HCT116 (cell line): ENCODE measurements around the gene PLCD3. TPM values are rescaled to one million over a fixed set of nuclear protein-coding genes. Genes with fewer than 3 reads are reported as not detected.

ENCODE experiments used
- ATAC-seq: fragments of 200-7000 bp; cut with Tn5 transposase; 2 replicates; pipeline ENCODE4 v1.9.1; 2020; ENCODE audit warnings: mild to moderate bottlenecking, moderate library complexity
- BruUV-seq: library from RNA; stranded (reverse); fragments of 400-500 nt; replicated peaks from 2 replicates; lab custom pipeline; 2021; lab: Mats Ljungman, UMichigan
- CTCF ChIA-PET: fragments of 300-600 bp; sonication (Branson Sonifier 250); formaldehyde crosslinking; loops from one replicate; lab custom pipeline; 2021; ENCODE audit warnings: antibody characterized with exemption; lab: Charles Lee
- POLR2A ChIA-PET: fragments of 300-600, 350-600 bp; sonication (Branson Sonifier 250); formaldehyde crosslinking; loops from one replicate; lab custom pipeline; 2021; ENCODE audit warnings: antibody characterized with exemption; lab: Charles Lee
- RAD21 ChIA-PET, 2 experiments: fragments of 300-600 bp; sonication (Branson Sonifier 250); formaldehyde crosslinking; loops; one replicate each; lab custom pipeline; 2023; ENCODE audit warnings: low total read pairs in 2 of 2; ENCODE audit not compliant: uncharacterized antibody in 2 of 2, unreplicated experiment in 2 of 2, low non-redundant PET in 1 of 2; lab: Charles Lee
- DNase-seq: peaks from one replicate; pipeline ENCODE4 v3.0.0-alpha.2; 2010; ENCODE audit warnings: low read depth, low spot score
- H2AFZ ChIP-seq: fragments of 200-600 bp; shearing (Covaris generic), sonication (generic); 2 replicates; pipeline ENCODE4 v1.6.1; 2017; ENCODE audit warnings: low read depth, mixed run types, mixed read lengths, antibody characterized with exemption, low read length; ENCODE audit not compliant: poor library complexity, severe bottlenecking
- H3K27ac ChIP-seq: 2 replicates; pipeline ENCODE4 v1.5.1; 2012; ENCODE audit warnings: low read depth, low read length
- H3K27me3 ChIP-seq: fragments of 200-600 bp; sonication (generic); 2 replicates; pipeline ENCODE4 v1.6.1; 2016; ENCODE audit warnings: mixed run types, low read length, mixed read lengths; ENCODE audit not compliant: insufficient read depth
- H3K36me3 ChIP-seq, 2 experiments: fragments of 200-500 bp in 1 of 2; fragments of 200-600 bp in 1 of 2; sonication (Bioruptor generic) in 1 of 2; sonication (generic) in 1 of 2; 2 replicates each; pipeline versions ENCODE4 v1.5.1 to v1.6.1; 2014 to 2016; ENCODE audit warnings: low read length in 2 of 2, inconsistent platforms in 1 of 2, mixed read lengths in 1 of 2, mixed run types in 1 of 2; ENCODE audit not compliant: insufficient read depth in 2 of 2, control insufficient read depth in 1 of 2
- H3K4me1 ChIP-seq, 2 experiments: fragments of 200-600 bp in 1 of 2; sonication (generic) in 1 of 2; 2 replicates each; pipeline versions ENCODE4 v1.5.1 to v1.6.1; 2012 to 2017; ENCODE audit warnings: low read length in 2 of 2, inconsistent platforms in 1 of 2, mild to moderate bottlenecking in 1 of 2, mixed read lengths in 1 of 2, mixed run types in 1 of 2, moderate library complexity in 1 of 2; ENCODE audit not compliant: insufficient read depth in 2 of 2, control insufficient read depth in 1 of 2
- H3K4me2 ChIP-seq: fragments of 200-600 bp; sonication (generic); 2 replicates; pipeline ENCODE4 v1.6.1; 2017; ENCODE audit warnings: mixed run types, low read length, mixed read lengths
- H3K4me3 ChIP-seq, 2 experiments: fragments of 200-600 bp in 1 of 2; sonication (generic) in 1 of 2; replicated peaks in 1 of 2; 2 replicates each; pipeline ENCODE4 v1.5.1; 2011 to 2016; ENCODE audit warnings: low read length in 2 of 2, control low read depth in 1 of 2, low read depth in 1 of 2, mild to moderate bottlenecking in 1 of 2, mixed read lengths in 1 of 2, mixed run types in 1 of 2
- H3K79me2 ChIP-seq: fragments of 200-600 bp; sonication (generic); 2 replicates; pipeline ENCODE4 v1.6.1; 2017; ENCODE audit warnings: mild to moderate bottlenecking, mixed run types, low read length, moderate library complexity, mixed read lengths; ENCODE audit not compliant: insufficient read depth
- H3K9ac ChIP-seq: fragments of 200-600 bp; sonication (generic); 2 replicates; pipeline ENCODE4 v1.6.1; 2016; ENCODE audit warnings: low read length, mixed read lengths
- H3K9me2 ChIP-seq: fragments of 200-600 bp; sonication (generic), shearing (Covaris generic); 2 replicates; pipeline ENCODE4 v1.6.1; 2017; ENCODE audit warnings: mixed run types, mild to moderate bottlenecking, moderate library complexity; ENCODE audit not compliant: insufficient read depth
- H3K9me3 ChIP-seq, 2 experiments: fragments of 200-500 bp in 1 of 2; fragments of 200-600 bp in 1 of 2; sonication (Bioruptor generic) in 1 of 2; sonication (generic) in 1 of 2; 2 replicates each; pipeline ENCODE4 v1.6.1; 2014 to 2017; ENCODE audit warnings: low read length in 2 of 2, mixed read lengths in 2 of 2, inconsistent platforms in 1 of 2, low read depth in 1 of 2, mild to moderate bottlenecking in 1 of 2, mixed run types in 1 of 2, moderate library complexity in 1 of 2; ENCODE audit not compliant: control insufficient read depth in 1 of 2, insufficient read depth in 1 of 2
- H4K20me1 ChIP-seq: fragments of 200-600 bp; sonication (generic), shearing (Covaris generic); 2 replicates; pipeline ENCODE4 v1.6.1; 2017; ENCODE audit warnings: mixed run types, mild to moderate bottlenecking, moderate library complexity; ENCODE audit not compliant: insufficient read depth
- CBX3 ChIP-seq: IDR thresholded peaks from 2 replicates; pipeline ENCODE4 v1.6.1; 2012; ENCODE audit warnings: low read depth
- EGR1 ChIP-seq: IDR thresholded peaks from 2 replicates; pipeline ENCODE4 v1.6.1; 2012; ENCODE audit warnings: low read depth
- ELF1 ChIP-seq: IDR thresholded peaks from 2 replicates; pipeline ENCODE4 v1.6.1; 2012; ENCODE audit warnings: low read depth, borderline replicate concordance
- EZH2 ChIP-seq: fragments of 200-600 bp; sonication (generic); IDR thresholded peaks from 2 replicates; pipeline ENCODE4 v1.6.1; 2017; ENCODE audit warnings: antibody characterized with exemption, mixed run types
- JUND ChIP-seq: IDR thresholded peaks from 2 replicates; pipeline ENCODE4 v1.6.1; 2012
- TCF7L2 ChIP-seq: IDR thresholded peaks from 2 replicates; pipeline ENCODE4 v1.7.0; 2011; ENCODE audit warnings: borderline replicate concordance, inconsistent platforms; ENCODE audit not compliant: insufficient read depth, insufficient read length; ENCODE audit errors: extremely low read depth
- YY1 ChIP-seq: IDR thresholded peaks from 2 replicates; pipeline ENCODE4 v1.6.1; 2011; ENCODE audit warnings: low read length, low read depth, moderate library complexity, mild to moderate bottlenecking; ENCODE audit not compliant: insufficient replicate concordance; ENCODE audit errors: extremely low read depth
- ZNF274 ChIP-seq: fragments of 200-500 bp; sonication (Bioruptor generic); IDR thresholded peaks from 2 replicates; pipeline ENCODE4 v1.6.1; 2014; ENCODE audit warnings: mild to moderate bottlenecking, low read depth, low read length, inconsistent platforms
- intact Hi-C: fragments of 100-400 bp; cut with micrococcal nuclease; formaldehyde crosslinking; loops from 2 replicates; pipeline ENCODE4 v1.10.0; 2022
- total RNA-seq: library from RNA; stranded (reverse); gene quantifications from one replicate; pipeline ENCODE4 v1.2.1, GENCODE V29; 2021; ENCODE audit not compliant: unreplicated experiment
- TF ChIP-seq, protein P1 (sequence below): IDR thresholded peaks from 2 replicates; pipeline ENCODE4 v1.6.1; 2012
- TF ChIP-seq, protein P2 (sequence below), 3 experiments: fragments of 200-600 bp in 1 of 3; sonication (generic) in 1 of 3; IDR thresholded peaks in 2 of 3; conservative IDR thresholded peaks in 1 of 3; 2 replicates each; pipeline ENCODE4 v1.5.1; 2012 to 2017; ENCODE audit warnings: low read depth in 2 of 3, low read length in 2 of 3, antibody characterized with exemption in 1 of 3, borderline replicate concordance in 1 of 3, control low read depth in 1 of 3, mild to moderate bottlenecking in 1 of 3, mixed read lengths in 1 of 3, mixed run types in 1 of 3, moderate library complexity in 1 of 3; ENCODE audit not compliant: insufficient read depth in 1 of 3
- TF ChIP-seq, protein P3 (sequence below): IDR thresholded peaks from 2 replicates; pipeline ENCODE4 v1.6.1; 2012

Gene PLCD3
- total RNA-seq, 1 experiment from 2014 or later = 197 TPM

DNA sequence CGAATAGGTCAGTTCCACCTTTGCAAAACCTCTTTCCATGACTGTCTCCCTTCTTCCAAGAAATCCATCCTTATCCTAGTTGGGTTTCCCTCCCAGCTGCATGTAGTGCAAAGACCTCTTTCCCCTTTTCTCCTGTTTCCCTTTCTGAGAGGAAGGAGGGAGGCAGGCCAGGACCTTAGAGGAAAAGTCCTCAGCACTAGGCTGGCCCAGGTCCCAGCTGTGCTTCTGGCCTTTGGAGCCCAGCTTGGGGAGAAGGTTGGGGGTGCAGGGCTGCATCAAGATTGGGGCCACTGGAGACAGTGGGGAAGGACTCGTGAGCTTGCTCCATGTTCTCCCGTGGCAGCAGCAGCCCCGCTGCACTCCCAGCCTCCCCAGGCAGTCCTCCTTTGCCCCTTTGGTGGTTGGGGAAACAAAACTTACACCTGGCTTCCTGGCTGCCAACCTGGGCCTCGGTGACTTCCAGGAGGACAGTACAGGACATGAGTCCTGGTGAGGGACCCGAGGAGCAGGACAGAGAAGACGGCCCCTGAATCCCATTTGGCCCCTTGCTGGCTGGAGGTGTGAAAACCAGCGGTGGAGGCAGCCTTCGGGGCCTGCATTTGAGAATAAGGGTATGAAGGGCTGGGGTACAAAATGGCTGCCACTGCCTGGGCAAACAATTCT, 29.8 kb upstream of the PLCD3 start:
- Histone ChIP-seq H3K27ac (peak overlapping the region; percentile 70), H2AFZ (no peak overlapping the region), H3K4me1 (peaks cover 23 to 35% of the 10 kb centered on the region in 2 experiments), H4K20me1 (no peaks in the 10 kb centered on the region), H3K4me2 (peak overlapping the region; percentile 92), H3K4me3 (peak overlapping the region; percentile 89 to 97), H3K9ac (peak overlapping the region; percentile 99), H3K27me3 (no peaks in the 10 kb centered on the region), H3K79me2 (peaks cover 29% of the 10 kb centered on the region), H3K36me3 (no peaks in the 10 kb centered on the region), H3K9me3 (no peaks in the 10 kb centered on the region), H3K9me2 (no peaks in the 10 kb centered on the region)
- TF ChIP-seq YY1 (peak; percentile 50), EZH2 (no peak)
- TF ChIP-seq, protein P1, sequence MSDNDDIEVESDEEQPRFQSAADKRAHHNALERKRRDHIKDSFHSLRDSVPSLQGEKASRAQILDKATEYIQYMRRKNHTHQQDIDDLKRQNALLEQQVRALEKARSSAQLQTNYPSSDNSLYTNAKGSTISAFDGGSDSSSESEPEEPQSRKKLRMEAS = no peak
- ChIA-PET RAD21 (interaction anchor here (0.9 to 2.1 kb wide), 4 partner anchors 10 to 36 kb away, joined by 3 to 6 read pairs (median 5); partner anchors contain the start of gene HEXIM1 (in 1 of the 2)), CTCF (interaction anchor here (1.5 to 2.4 kb wide), 5 partner anchors 10 to 36 kb away, joined by 9 to 25 read pairs (median 15); partner anchors contain the start of genes ACBD4 and HEXIM1), POLR2A (interaction anchor here (0.8 to 7.0 kb wide), 6 partner anchors 10 to 45 kb away, joined by 3 to 258 read pairs (median 18); partner anchors contain the start of gene HEXIM1)
- ATAC-seq (peak; percentile 2; the same call in 1 of the 2 replicates), DNase-seq (no peak)
- intact Hi-C loops = no loop called here
- TSS peak; percentile 50 for BruUV-seq

DNA sequence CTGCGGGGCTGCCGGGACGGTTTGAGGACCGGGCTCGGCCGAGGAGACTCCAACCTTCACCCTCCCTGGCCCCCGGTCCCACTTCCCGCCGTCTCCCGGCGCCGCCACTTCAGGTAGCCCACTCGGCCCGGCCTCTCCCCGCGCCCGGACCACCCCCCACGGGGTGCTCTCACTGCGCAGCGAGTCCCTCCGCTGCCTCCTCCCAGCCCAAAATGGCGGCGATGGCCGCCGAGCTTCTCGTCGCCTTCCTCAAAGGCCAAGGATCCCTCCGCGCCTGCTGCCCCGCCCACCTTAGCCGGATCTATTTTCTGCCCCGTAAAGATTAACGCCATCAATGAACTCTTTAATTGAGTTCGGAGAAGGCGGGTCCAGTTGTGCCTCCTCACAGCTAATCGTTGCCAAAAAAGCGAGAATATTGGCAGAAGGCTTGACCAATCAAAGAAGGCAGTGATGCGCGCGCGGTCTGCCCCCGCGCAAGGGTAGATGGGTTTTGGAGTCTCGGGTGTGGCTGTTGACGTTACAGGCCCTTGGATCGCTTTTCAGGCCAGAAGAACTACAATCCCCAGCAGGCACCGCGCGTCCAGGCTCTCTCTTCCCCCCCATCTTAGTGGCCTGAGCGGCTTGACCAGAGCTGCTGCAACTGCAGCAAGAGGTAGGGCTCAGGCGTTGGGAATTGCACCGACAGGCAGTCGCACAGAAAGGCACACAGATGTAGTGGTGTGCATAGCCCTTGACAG, 29.1 kb upstream of the PLCD3 start, which contains the start of gene HEXIM2:
Gene HEXIM2 (plus strand): TSS at position 588 of the 737 bp plus-strand sequence. CDS start 919 bp downstream, outside the sequence.
- ATAC-seq (peak; percentile 93), DNase-seq (peak; percentile 100)
- peak within 1 kb of the TSS; percentile 89 to 97 for H3K4me3 ChIP-seq
- H3K4me2 ChIP-seq = peak within 1 kb of the TSS; percentile 92
- no peaks in the 10 kb centered on the region for H3K27me3 ChIP-seq
- H4K20me1 ChIP-seq = no peaks in the 10 kb centered on the region
- H2AFZ ChIP-seq = no peak within 1 kb of the TSS
- ChIA-PET CTCF (interaction anchor here (0.7 to 2.4 kb wide), 6 partner anchors 10 to 70 kb away, joined by 3 to 25 read pairs (median 12); partner anchors contain the start of genes ACBD4 and HEXIM1), RAD21 (interaction anchor here (0.8 to 2.1 kb wide), 6 partner anchors 11 to 36 kb away, joined by 3 to 6 read pairs (median 5); partner anchors contain the start of gene HEXIM1 (in 1 of the 2)), POLR2A (interaction anchor here (0.8 to 7.0 kb wide), 9 partner anchors 11 to 264 kb away, joined by 3 to 258 read pairs (median 8); partner anchors contain the start of gene HEXIM1)
- peaks cover 29% of the 10 kb centered on the region for H3K79me2 ChIP-seq
- no TSS peak for BruUV-seq
- H3K4me1 ChIP-seq = peaks cover 23 to 35% of the 10 kb centered on the region in 2 experiments
- intact Hi-C loops = loop anchor here (1.0 kb wide), 1 partner anchor 12 kb away; no protein-coding TSS in a partner anchor
- H3K9me2 ChIP-seq = no peaks in the 10 kb centered on the region
- peak within 1 kb of the TSS; percentile 89 for H3K27ac ChIP-seq
- peak within 1 kb of the TSS; percentile 99 for H3K9ac ChIP-seq
- H3K9me3 ChIP-seq = no peaks in the 10 kb centered on the region
- H3K36me3 ChIP-seq = no peaks in the 10 kb centered on the region
- TF ChIP-seq, protein P2, sequence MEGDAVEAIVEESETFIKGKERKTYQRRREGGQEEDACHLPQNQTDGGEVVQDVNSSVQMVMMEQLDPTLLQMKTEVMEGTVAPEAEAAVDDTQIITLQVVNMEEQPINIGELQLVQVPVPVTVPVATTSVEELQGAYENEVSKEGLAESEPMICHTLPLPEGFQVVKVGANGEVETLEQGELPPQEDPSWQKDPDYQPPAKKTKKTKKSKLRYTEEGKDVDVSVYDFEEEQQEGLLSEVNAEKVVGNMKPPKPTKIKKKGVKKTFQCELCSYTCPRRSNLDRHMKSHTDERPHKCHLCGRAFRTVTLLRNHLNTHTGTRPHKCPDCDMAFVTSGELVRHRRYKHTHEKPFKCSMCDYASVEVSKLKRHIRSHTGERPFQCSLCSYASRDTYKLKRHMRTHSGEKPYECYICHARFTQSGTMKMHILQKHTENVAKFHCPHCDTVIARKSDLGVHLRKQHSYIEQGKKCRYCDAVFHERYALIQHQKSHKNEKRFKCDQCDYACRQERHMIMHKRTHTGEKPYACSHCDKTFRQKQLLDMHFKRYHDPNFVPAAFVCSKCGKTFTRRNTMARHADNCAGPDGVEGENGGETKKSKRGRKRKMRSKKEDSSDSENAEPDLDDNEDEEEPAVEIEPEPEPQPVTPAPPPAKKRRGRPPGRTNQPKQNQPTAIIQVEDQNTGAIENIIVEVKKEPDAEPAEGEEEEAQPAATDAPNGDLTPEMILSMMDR (IDR thresholded peaks at IDR 0.05 in 2 of 3, conservative IDR thresholded peaks at IDR 0.05 in 1 of 3; ENCODE audit: borderline replicate concordance in 1 of 3, insufficient read depth in 1 of 3, low read depth in 2 of 3, low read length in 2 of 3) = no peak
- TF ChIP-seq EGR1 = peak; percentile 68
- TF ChIP-seq ZNF274 = no peak
- TF ChIP-seq, protein P3, sequence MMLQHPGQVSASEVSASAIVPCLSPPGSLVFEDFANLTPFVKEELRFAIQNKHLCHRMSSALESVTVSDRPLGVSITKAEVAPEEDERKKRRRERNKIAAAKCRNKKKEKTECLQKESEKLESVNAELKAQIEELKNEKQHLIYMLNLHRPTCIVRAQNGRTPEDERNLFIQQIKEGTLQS = no peak
- no peak; the same call in 1 of the 2 replicates for TF ChIP-seq ELF1
- peak; percentile 81; the same call in 1 of the 2 replicates for TF ChIP-seq CBX3
- no peak; the same call in 1 of the 2 replicates for TF ChIP-seq JUND
- peak; percentile 99 for TF ChIP-seq YY1
- peak; percentile 94 for TF ChIP-seq TCF7L2
